Activated CD4-positive, alpha-beta T cell treated with anti-CD3 and anti-CD28 coated beads, Interleukin-2, amount 10 ng/mL, durations not matched to agents 24 days and 14 days (primary cell): ENCODE results near the gene HFE. TPM values are rescaled to one million over a fixed set of nuclear protein-coding genes. Genes with fewer than 3 reads are reported as not detected.
A peak's percentile ranks its signal among the peaks of the same experiment; 100 is the strongest.
"Not testable (repeated sequence)": the region's sequence is repeated elsewhere in the genome, so short reads cannot be mapped to it uniquely, and the experiment has no call there.

Experiments used
- DNase-seq: peaks from one replicate; pipeline ENCODE4 v3.0.0; 2022
- H3K27ac Mint-ChIP-seq: one replicate; pipeline ENCODE4 v1.8.0; 2022; ENCODE audit warnings: mild to moderate bottlenecking, mixed read lengths
- H3K27me3 Mint-ChIP-seq: one replicate; pipeline ENCODE4 v1.8.0; 2022; ENCODE audit warnings: mixed read lengths
- H3K36me3 Mint-ChIP-seq: one replicate; pipeline ENCODE4 v1.8.0; 2022; ENCODE audit warnings: low read depth, mild to moderate bottlenecking, mixed read lengths
- H3K4me1 Mint-ChIP-seq: one replicate; pipeline ENCODE4 v1.8.0; 2021; ENCODE audit warnings: mixed read lengths
- H3K4me3 Mint-ChIP-seq: one replicate; pipeline ENCODE4 v1.8.0; 2022; ENCODE audit warnings: mild to moderate bottlenecking, moderate library complexity, mixed read lengths
- H3K9me3 Mint-ChIP-seq: one replicate; pipeline ENCODE4 v1.8.0; 2021; ENCODE audit warnings: mixed read lengths
- intact Hi-C: fragments of 100-400 bp; cut with micrococcal nuclease; formaldehyde crosslinking; loops from one replicate; pipeline ENCODE4 v1.15.1; 2023
- total RNA-seq: library from RNA; stranded (reverse); gene quantifications from 2 replicates; pipeline ENCODE4 v1.2.3, GENCODE V29; 2022

Gene HFE
- total RNA-seq, 1 donor from 2014 or later: 0.12 TPM

DNA sequence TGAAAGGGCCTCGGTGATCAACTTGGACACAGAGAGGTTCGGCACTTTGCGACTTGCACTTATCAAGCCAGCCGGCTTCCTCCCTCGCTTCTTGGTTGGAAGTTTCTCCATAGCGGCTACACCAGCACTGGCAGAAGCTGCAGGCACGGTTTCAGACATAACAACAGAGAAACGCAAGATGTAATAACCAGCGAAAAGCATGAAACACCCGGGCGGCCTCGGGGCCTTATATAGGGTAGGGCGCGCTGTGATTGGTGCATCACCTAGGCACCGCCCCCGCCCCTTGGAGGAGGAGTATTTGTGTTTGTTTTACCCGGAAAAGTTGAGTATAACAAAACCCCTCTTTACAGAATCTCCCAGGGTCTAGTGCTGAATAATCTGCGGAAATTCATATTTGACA is 20.7 kb downstream of the HFE start:
- intact Hi-C loops: no loop called here
- Mint-ChIP-seq H3K4me1 (peaks cover 16% of the 10 kb centered on the region), H3K36me3 (peaks cover 2% of the 10 kb centered on the region), H3K4me3 (no peak overlapping the region), H3K27ac (no peak overlapping the region), H3K27me3 (peaks cover 2% of the 10 kb centered on the region), H3K9me3 (no peaks in the 10 kb centered on the region)
- DNase-seq: peak; percentile 56

DNA sequence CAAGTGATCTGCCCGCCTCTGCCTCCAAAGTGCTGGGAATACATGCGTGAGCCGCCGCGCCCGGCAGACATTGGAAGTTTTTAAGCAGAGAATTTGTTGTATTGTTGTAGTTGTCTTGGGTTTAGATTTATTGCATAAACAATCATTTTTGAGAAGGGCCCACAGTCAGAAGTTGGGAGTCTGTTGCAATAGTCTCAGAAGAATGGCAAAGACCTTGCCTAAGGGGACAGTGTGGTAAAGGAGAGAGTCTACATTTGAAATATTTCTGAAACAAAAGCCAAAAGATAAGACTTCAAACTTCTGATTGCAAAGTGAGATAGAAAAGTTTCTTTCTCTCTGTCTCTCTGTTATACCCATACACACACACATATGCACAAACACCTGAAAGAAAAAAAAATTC is 22.5 kb downstream of the HFE start:
- peak; percentile 54 for DNase-seq
- intact Hi-C loops: loop anchor here (1.0 kb wide), 1 partner anchor 38 kb away; no protein-coding TSS in a partner anchor
- H3K4me3 Mint-ChIP-seq: no peak overlapping the region
- H3K27ac Mint-ChIP-seq: no peak overlapping the region
- no peaks in the 10 kb centered on the region for H3K9me3 Mint-ChIP-seq
- H3K4me1 Mint-ChIP-seq: peaks cover 2% of the 10 kb centered on the region
- no peaks in the 10 kb centered on the region for H3K27me3 Mint-ChIP-seq
- H3K36me3 Mint-ChIP-seq: peaks cover 1% of the 10 kb centered on the region

DNA sequence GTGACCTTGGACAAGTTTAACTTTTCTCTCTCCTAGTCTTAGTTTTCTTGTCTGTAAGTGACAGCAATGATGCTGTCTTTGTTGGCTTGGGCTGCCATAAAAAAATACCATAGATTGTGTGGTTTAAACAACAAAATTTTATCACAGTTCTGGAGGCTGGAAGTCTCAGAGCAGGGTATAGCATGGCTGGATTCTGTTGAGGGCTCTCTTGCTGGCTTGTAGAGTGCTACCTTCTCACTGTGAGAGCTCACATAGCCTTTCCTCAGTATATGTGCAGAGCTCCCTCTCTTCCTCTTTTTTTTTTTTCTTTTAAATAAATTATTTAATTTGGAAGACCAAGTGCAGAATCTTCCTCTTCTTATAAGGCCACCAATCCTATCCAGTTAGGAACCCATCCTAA is 26.3 kb downstream of the HFE start:
- peaks cover 5% of the 10 kb centered on the region for H3K36me3 Mint-ChIP-seq
- no peaks in the 10 kb centered on the region for H3K9me3 Mint-ChIP-seq
- intact Hi-C loops: no loop called here

DNA sequence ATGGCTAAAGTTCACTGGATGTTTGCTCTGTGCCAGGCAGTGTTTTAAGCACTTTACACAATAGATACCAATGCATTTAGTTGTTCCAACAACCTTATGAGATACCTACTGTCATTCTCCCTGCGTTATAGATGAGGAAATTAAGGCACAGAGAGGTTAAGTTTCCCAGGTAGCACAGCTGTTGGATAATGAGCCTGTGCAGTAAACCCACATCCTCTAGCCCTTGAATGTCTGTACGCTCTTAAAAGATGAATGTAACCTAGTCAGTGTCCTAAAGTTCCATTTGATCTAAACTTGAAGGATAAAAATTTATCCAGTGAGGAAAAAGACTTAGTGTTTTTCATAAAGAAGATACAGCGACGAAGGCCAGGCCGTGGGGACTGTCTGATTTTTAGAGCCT is 28.0 kb downstream of the HFE start:
- H3K9me3 Mint-ChIP-seq: no peaks in the 10 kb centered on the region
- peak overlapping the region; percentile 19 for H3K4me3 Mint-ChIP-seq
- intact Hi-C loops: no loop called here
- H3K27me3 Mint-ChIP-seq: no peaks in the 10 kb centered on the region
- DNase-seq: peak; percentile 56
- H3K27ac Mint-ChIP-seq: peak overlapping the region; percentile 58
- H3K4me1 Mint-ChIP-seq: peaks cover 15% of the 10 kb centered on the region
- H3K36me3 Mint-ChIP-seq: peaks cover 5% of the 10 kb centered on the region

More for the DNA sequence above, 26.3 kb downstream of the HFE start:
- Mint-ChIP-seq H3K27me3 (no peaks in the 10 kb centered on the region), H3K27ac (no peak overlapping the region), H3K4me3 (no peak overlapping the region), H3K4me1 (peaks cover 18% of the 10 kb centered on the region)
- no peak for DNase-seq

DNA sequence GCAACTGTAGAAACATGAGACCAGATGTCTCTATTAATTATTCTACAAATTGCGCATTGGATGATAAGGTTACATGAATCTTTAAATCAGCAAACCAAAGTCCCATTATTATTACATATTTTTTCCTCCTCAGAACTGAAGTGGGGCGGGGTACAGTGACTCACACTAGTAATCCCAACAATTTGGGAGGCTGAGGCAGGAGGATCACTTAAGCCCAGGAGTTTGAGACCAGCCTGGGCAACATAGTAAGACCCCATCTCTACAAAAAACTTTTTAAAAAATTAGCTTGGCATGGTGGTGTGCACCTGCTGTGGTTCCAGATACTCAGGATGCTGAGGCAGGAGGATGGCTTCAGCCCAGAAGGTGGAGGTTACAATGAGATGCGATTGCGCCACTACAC is 29.0 kb downstream of the HFE start:
- peaks cover 5% of the 10 kb centered on the region for H3K36me3 Mint-ChIP-seq
- intact Hi-C loops: no loop called here
- no peaks in the 10 kb centered on the region for H3K27me3 Mint-ChIP-seq

DNA sequence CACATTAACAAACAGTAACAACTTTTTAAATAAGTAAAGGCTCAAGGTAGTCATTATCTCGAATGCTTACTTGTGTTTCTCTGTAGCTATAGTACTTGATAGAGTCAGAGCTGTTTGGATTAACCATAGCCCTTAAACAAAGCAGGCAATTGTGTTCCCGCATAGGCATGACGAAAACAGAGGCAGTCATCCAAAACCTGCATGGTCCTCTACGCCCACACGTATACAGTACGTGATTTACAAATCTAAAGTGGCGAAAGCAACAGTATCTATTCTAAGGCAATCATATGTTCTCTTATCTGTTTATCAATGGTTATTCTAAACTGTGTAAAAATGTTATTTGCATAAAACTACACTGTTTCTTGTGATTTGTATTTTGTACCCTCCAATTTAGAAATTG is 31.8 kb downstream of the HFE start:
- intact Hi-C loops: no loop called here
- Mint-ChIP-seq H3K4me3 (no peak overlapping the region), H3K27ac (no peak overlapping the region), H3K9me3 (no peaks in the 10 kb centered on the region), H3K4me1 (peaks cover 39% of the 10 kb centered on the region), H3K36me3 (peaks cover 9% of the 10 kb centered on the region), H3K27me3 (peaks cover 5% of the 10 kb centered on the region)
- DNase-seq: peak; percentile 48

More for the DNA sequence above, 29.0 kb downstream of the HFE start:
- DNase-seq: peak; percentile 51
- Mint-ChIP-seq H3K4me1 (peaks cover 20% of the 10 kb centered on the region), H3K27ac (no peak overlapping the region), H3K9me3 (no peaks in the 10 kb centered on the region), H3K4me3 (no peak overlapping the region)

DNA sequence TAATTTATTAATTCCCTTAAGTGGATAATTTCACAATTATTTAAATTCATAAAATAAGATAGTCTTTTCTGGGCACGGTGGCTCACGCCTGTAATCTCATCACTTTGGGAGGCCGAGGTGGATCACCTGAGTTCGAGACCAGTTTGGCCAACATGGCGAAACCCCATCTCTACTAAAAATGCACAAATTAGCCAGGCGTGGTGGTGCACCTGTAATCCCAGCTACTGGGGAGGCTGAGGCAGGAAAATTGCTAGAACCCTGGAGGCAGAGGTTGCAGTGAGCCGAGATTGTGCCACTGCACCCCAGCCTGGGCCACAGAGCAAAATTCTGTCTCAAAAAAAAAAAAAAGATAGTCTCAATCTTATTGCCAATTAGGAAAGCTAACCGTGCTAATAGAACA is 32.9 kb downstream of the HFE start:
- intact Hi-C loops: loop anchor here (5.0 to 10.0 kb wide), 3 partner anchors 152 to 1772 kb away; a partner anchor contains a TSS
- H3K4me1 Mint-ChIP-seq: peaks cover 41% of the 10 kb centered on the region
- DNase-seq: peak; percentile 51
- not testable (repeated sequence) for H3K4me3 Mint-ChIP-seq, H3K9me3 Mint-ChIP-seq, H3K27me3 Mint-ChIP-seq, H3K27ac Mint-ChIP-seq
- H3K36me3 Mint-ChIP-seq: peaks cover 15% of the 10 kb centered on the region

DNA sequence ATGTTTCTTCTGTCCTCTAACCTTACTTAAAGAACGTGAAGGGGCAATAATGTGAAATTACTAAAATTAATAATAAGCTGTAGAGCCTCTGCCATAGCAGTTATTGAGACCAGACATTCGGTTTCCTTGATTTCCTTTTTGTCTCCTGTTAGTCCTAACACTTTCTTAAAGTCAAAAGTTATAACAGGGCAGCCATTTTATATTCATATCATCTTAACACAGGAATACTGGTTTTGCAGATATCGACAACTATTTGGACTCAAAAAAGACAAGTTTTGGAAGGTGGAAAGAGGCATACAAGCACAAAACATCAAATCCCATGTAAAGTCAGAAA is 33.5 kb downstream of the HFE start:
- no peak overlapping the region for H3K4me3 Mint-ChIP-seq
- H3K4me1 Mint-ChIP-seq: peaks cover 38% of the 10 kb centered on the region
- intact Hi-C loops: loop anchor here (5.0 to 10.0 kb wide), 3 partner anchors 152 to 1772 kb away; a partner anchor contains a TSS
- no peaks in the 10 kb centered on the region for H3K9me3 Mint-ChIP-seq
- H3K27me3 Mint-ChIP-seq: peaks cover 5% of the 10 kb centered on the region
- peak overlapping the region; percentile 99 for H3K27ac Mint-ChIP-seq
- no peak for DNase-seq
- peaks cover 16% of the 10 kb centered on the region for H3K36me3 Mint-ChIP-seq

DNA sequence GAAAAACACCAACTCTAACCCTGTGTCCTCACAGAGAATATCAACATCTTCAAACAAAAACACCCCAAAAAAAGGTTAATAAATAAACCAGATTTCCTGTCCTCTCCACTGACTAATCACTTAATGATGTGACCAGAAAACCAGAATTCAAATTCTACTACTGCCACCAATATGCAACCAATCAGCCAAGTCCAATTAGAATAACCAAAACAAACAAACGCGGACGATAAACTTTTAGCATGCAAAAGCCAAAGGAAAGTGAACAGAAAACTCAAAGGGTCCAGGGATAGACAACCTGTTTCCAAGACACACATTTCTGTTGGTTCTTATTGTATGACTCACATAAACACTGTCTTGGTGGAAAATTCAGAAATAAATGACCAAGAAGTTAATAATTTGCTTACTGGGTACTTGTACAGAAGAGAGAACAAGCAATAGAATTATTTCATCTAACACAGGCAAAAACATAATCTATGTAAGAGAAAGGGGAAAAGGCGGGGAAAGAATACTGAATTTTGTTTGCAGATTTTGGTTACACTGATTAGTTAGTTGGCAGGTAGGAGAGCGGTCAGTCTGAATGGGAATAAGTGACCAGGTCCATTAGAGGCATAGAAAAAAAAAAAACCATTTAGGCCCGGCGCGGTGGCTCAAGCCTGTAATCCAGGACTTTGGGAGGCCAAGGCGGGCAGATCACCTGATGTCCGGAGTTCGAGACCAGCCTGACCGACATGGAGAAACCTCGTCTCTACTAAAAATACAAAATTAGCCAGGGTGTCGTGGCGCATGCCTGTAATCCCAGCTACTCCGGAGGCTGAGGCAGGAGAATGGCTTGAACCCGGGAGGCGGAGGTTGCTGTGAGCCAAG is 34.1 kb downstream of the HFE start:
- intact Hi-C loops: loop anchor here (2.0 to 10.0 kb wide), 6 partner anchors 57 to 1771 kb away; a partner anchor contains a TSS
- H3K27me3 Mint-ChIP-seq: peaks cover 5% of the 10 kb centered on the region
- H3K4me3 Mint-ChIP-seq: peak overlapping the region; percentile 57
- H3K4me1 Mint-ChIP-seq: peaks cover 37% of the 10 kb centered on the region
- peaks cover 18% of the 10 kb centered on the region for H3K36me3 Mint-ChIP-seq
- DNase-seq: peak; percentile 55
- no peaks in the 10 kb centered on the region for H3K9me3 Mint-ChIP-seq
- H3K27ac Mint-ChIP-seq: peak overlapping the region; percentile 99

DNA sequence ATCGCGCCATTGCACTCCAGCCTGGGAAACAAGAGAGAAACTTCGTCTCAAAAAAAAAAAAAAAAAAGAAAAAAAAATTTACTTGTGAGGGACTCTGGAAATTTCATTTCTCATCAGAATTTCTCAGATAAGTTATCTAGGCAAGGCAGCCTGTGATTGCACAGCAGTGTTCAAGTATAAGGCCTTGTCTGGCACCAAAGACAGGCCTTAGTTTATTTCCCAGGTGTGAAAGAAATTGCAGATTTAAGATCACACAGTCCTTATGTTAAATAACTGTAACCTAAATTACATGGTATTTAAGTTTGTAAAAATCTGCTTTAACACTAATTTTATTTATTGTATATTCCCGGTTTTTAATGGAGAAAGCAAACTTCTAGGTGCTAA is 34.8 kb downstream of the HFE start:
- peak overlapping the region; percentile 99 for H3K27ac Mint-ChIP-seq
- intact Hi-C loops: loop anchor here (2.0 to 10.0 kb wide), 6 partner anchors 57 to 1770 kb away; a partner anchor contains a TSS

DNA sequence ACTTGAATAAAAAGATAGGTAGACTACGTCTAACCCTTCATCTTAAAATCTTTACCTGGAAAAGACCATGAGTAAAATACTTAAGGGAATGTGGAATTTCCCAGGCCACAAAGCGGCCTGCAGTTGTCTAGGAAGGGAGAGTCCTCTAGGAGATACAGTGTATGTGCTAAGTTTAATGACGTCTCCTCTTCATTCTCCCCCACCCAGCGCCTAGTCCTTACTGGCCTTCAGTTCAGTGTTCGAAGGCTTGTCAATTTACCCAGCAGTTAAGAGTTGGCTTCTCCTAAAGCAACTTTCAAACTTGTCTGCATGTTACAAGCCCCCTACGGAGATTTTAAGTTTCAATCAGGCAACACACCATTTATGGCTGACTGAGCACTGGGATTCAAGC is 35.2 kb downstream of the HFE start:
- DNase-seq: no peak
- H3K4me1 Mint-ChIP-seq: peaks cover 46% of the 10 kb centered on the region
- peak overlapping the region; percentile 96 for H3K4me3 Mint-ChIP-seq
- H3K27ac Mint-ChIP-seq: peak overlapping the region; percentile 99
- peaks cover 27% of the 10 kb centered on the region for H3K36me3 Mint-ChIP-seq
- intact Hi-C loops: loop anchor here (2.0 to 10.0 kb wide), 6 partner anchors 58 to 1770 kb away; a partner anchor contains a TSS
- no peaks in the 10 kb centered on the region for H3K9me3 Mint-ChIP-seq
- peaks cover 5% of the 10 kb centered on the region for H3K27me3 Mint-ChIP-seq

More for the DNA sequence above, 34.8 kb downstream of the HFE start:
- H3K4me3 Mint-ChIP-seq: peak overlapping the region; percentile 96
- peaks cover 24% of the 10 kb centered on the region for H3K36me3 Mint-ChIP-seq
- peaks cover 5% of the 10 kb centered on the region for H3K27me3 Mint-ChIP-seq
- peaks cover 42% of the 10 kb centered on the region for H3K4me1 Mint-ChIP-seq
- no peak for DNase-seq
- H3K9me3 Mint-ChIP-seq: no peaks in the 10 kb centered on the region

DNA sequence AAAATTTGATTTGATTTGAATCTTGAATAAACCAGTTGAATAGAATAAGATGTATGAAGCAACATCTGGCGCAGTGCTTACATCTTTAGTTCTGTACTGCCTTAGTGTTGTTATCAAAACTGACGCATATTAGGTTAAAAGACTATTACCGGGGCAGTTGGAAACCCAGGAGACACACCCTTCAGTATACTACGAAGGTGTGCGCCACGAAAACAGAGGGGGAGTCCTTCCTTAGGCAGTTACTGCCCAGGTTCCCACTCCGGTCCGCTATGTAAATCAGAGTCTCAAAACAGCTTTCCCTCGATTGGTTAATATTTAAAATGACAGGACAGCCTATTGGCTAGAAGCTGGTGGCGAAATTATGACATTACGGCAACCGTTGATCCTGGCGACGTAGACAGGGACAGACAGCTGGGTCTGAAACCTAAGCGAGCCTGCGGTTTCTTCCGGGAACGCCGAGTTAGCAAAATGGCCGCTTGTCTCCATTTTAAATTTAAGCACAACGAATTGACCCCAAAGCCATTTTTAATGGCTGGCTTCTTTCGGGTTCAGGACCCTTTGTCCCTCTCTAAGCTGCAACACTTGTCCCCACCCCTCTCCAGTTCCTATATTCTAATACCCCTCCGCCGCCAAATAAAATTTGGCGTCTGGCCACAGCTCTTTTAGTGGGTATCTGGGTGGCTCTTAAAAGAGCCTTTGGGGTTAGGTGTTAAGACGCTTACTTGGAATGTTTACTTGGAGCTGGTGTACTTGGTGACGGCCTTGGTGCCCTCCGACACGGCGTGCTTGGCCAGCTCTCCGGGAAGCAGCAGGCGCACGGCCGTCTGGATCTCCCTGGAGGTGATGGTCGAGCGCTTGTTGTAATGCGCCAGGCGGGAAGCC is 35.8 kb downstream of the HFE start:
- intact Hi-C loops: loop anchor here (1.0 to 10.0 kb wide), 9 partner anchors 19 to 1769 kb away; a partner anchor contains a TSS
- Mint-ChIP-seq H3K9me3 (no peaks in the 10 kb centered on the region), H3K36me3 (peaks cover 28% of the 10 kb centered on the region), H3K27ac (peak overlapping the region; percentile 99), H3K4me3 (peak overlapping the region; percentile 96), H3K4me1 (peaks cover 44% of the 10 kb centered on the region), H3K27me3 (peaks cover 5% of the 10 kb centered on the region)
- DNase-seq: peak; percentile 97

DNA sequence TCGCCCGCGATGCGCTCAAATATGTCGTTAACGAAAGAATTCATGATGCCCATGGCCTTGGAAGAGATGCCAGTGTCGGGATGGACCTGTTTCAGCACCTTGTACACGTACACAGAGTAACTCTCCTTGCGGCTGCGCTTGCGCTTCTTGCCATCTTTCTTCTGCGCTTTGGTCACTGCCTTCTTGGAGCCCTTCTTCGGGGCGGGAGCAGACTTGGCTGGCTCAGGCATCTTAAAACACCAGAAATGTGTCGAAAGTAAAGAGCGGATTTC is 36.4 kb downstream of the HFE start:
- no peaks in the 10 kb centered on the region for H3K9me3 Mint-ChIP-seq
- intact Hi-C loops: loop anchor here (1.0 to 10.0 kb wide), 9 partner anchors 19 to 1769 kb away; a partner anchor contains a TSS
- H3K36me3 Mint-ChIP-seq: peaks cover 34% of the 10 kb centered on the region
- peaks cover 5% of the 10 kb centered on the region for H3K27me3 Mint-ChIP-seq
- peak; percentile 97 for DNase-seq
- peaks cover 48% of the 10 kb centered on the region for H3K4me1 Mint-ChIP-seq
- peak overlapping the region; percentile 96 for H3K4me3 Mint-ChIP-seq
- peak overlapping the region; percentile 99 for H3K27ac Mint-ChIP-seq
